Small intestine (tissue), 7 donors: ENCODE measurements around the gene NRXN3. TPM values are rescaled to one million over a fixed set of nuclear protein-coding genes. Genes with fewer than 3 reads are reported as not detected.

Experiments
- DNase-seq, 2 donors: peaks; one replicate each; pipeline versions ENCODE4 v3.0.0 to v3.0.0-alpha.2; 2013
- FAIRE-seq: peaks from 2 replicates; lab custom pipeline; 2012; peaks lifted over from hg19 to GRCh38; lab: Jason Lieb, UNC
- H3K27ac ChIP-seq, 3 donors: one replicate each; pipeline ENCODE4 v1.5.1; 2013; ENCODE audit warnings: low read length in 2 of 3, mild to moderate bottlenecking in 2 of 3, control low read depth in 1 of 3, inconsistent platforms in 1 of 3, low read depth in 1 of 3, moderate library complexity in 1 of 3
- H3K27me3 ChIP-seq, 3 donors: one replicate each; pipeline ENCODE4 v1.6.1; 2013; ENCODE audit warnings: low read length in 3 of 3, inconsistent platforms in 1 of 3; ENCODE audit not compliant: control insufficient read depth in 3 of 3, insufficient read depth in 3 of 3
- H3K36me3 ChIP-seq, 3 donors: one replicate each; pipeline ENCODE4 v1.6.1; 2013; ENCODE audit warnings: low read length in 3 of 3, inconsistent platforms in 1 of 3, low read depth in 1 of 3, mild to moderate bottlenecking in 1 of 3, moderate library complexity in 1 of 3; ENCODE audit not compliant: control insufficient read depth in 3 of 3, insufficient read depth in 2 of 3
- H3K4me1 ChIP-seq, 3 donors: one replicate each; pipeline ENCODE4 v1.6.1; 2013; ENCODE audit warnings: low read length in 2 of 3, inconsistent platforms in 1 of 3, low read depth in 1 of 3, mild to moderate bottlenecking in 1 of 3, moderate library complexity in 1 of 3; ENCODE audit not compliant: control insufficient read depth in 3 of 3, insufficient read depth in 2 of 3
- H3K4me3 ChIP-seq, 3 donors: one replicate each; pipeline ENCODE4 v1.5.1; 2013; ENCODE audit warnings: low read length in 3 of 3, control low read depth in 1 of 3, inconsistent platforms in 1 of 3, low read depth in 1 of 3, mild to moderate bottlenecking in 1 of 3, moderate library complexity in 1 of 3
- H3K9me3 ChIP-seq, 2 donors: one replicate each; pipeline ENCODE4 v1.6.1; 2013; ENCODE audit warnings: low read depth in 1 of 2, low read length in 1 of 2; ENCODE audit not compliant: control insufficient read depth in 2 of 2, insufficient read depth in 1 of 2
- WGBS, 3 donors: extraction: QIAGEN DNeasy Blood & Tissue Kit; methylation state at CpG; one replicate each; pipeline ENCODE4 v1.1.7; 2013; 5-methylcytosine and 5-hydroxymethylcytosine counted together
- polyA plus RNA-seq, 4 donors: library from polyadenylated mRNA; stranded (reverse) in 3 of 4; unstranded in 1 of 4; fragments of 200-250 nt in 3 of 4; fragments of 120-200 nt in 1 of 4; gene quantifications; one replicate each; pipeline versions ENCODE4 v1.2.1 to v1.2.3, GENCODE V29; 2013
- donor health status: healthy with polysubstance abuse.
- donor health status: control.
- donor health status: control.
- donor health status: Bipolar disorder and iron deficiency.
- donor health status: healthy.

Gene NRXN3
- polyA plus RNA-seq, 4 donors = 2.3 TPM; not detected in 2

GRCh38 chr14:79193689-79194477 is 1023.7 kb downstream of the NRXN3 start:
- H3K4me1 ChIP-seq = no peaks in the 10 kb centered on the region
- DNase-seq (no peak), FAIRE-seq (no peak)
- WGBS, 3 donors = 72 to 82% (median 74%) methylated on average over 5 of the region's 5 CpGs
- H3K9me3 ChIP-seq = no peaks in the 10 kb centered on the region
- H3K36me3 ChIP-seq = no peaks in the 10 kb centered on the region
- H3K4me3 ChIP-seq = no peak overlapping the region
- no peak overlapping the region for H3K27ac ChIP-seq
- no peaks in the 10 kb centered on the region for H3K27me3 ChIP-seq

DNA sequence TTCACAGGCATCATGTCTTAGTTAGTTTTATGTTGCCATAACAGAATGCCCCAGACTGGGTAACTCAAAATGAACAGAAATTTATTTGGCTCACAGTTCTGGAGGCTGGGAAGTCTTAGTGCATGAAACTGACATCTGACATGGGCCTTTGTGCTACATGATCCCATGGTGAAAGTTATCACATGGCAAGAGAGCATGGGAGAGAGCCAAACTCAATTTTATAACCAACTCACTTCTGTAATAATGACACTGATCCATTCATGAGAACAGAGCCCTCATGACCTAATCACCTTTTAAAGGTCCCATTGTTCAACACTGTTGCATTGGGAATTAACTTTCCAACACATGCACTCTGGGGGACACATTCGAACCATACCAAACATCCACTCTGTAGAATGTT is 1026.0 kb downstream of the NRXN3 start:
- Histone ChIP-seq H3K27me3 (no peaks in the 10 kb centered on the region), H3K4me1 (peaks cover 0 to 4% (median 0%) of the 10 kb centered on the region in 3 donors), H3K36me3 (no peaks in the 10 kb centered on the region), H3K4me3 (no peak overlapping the region), H3K27ac (no peak overlapping the region), H3K9me3 (no peaks in the 10 kb centered on the region)
- DNase-seq (no peak), FAIRE-seq (no peak)
- 73 to 88% (median 76%) methylated on average over 1 of the region's 1 CpG for WGBS, 3 donors

GRCh38 chr14:79197516-79197915 is 1027.3 kb downstream of the NRXN3 start:
- no peaks in the 10 kb centered on the region for H3K36me3 ChIP-seq
- peaks cover 0 to 7% (median 0%) of the 10 kb centered on the region in 3 donors for H3K4me1 ChIP-seq
- 93 to 95% (median 93%) methylated on average over 6 of the region's 6 CpGs for WGBS, 3 donors
- no peak overlapping the region for H3K27ac ChIP-seq
- H3K9me3 ChIP-seq = no peaks in the 10 kb centered on the region
- DNase-seq (no peak), FAIRE-seq (no peak)
- H3K27me3 ChIP-seq = no peaks in the 10 kb centered on the region
- no peak overlapping the region for H3K4me3 ChIP-seq

GRCh38 chr14:79199217-79199616 is 1029.0 kb downstream of the NRXN3 start:
- WGBS, 3 donors = 83 to 91% (median 87%) methylated on average over 4 of the region's 4 CpGs
- FAIRE-seq (no peak), DNase-seq (no peak)
- peaks cover 0 to 7% (median 0%) of the 10 kb centered on the region in 3 donors for H3K4me1 ChIP-seq
- H3K36me3 ChIP-seq = no peaks in the 10 kb centered on the region
- no peak overlapping the region for H3K4me3 ChIP-seq
- H3K27ac ChIP-seq = no peak overlapping the region
- H3K9me3 ChIP-seq = no peaks in the 10 kb centered on the region
- no peaks in the 10 kb centered on the region for H3K27me3 ChIP-seq

GRCh38 chr14:79201564-79202207 is 1031.5 kb downstream of the NRXN3 start:
- no peaks in the 10 kb centered on the region for H3K27me3 ChIP-seq
- peak overlapping the region in 1 of 3 donors; percentile 46 for H3K27ac ChIP-seq
- 11 to 41% (median 16%) methylated on average over 3 of the region's 3 CpGs for WGBS, 3 donors
- DNase-seq (peak; percentile 70 to 86), FAIRE-seq (no peak)
- H3K4me1 ChIP-seq = peaks cover 0 to 7% (median 0%) of the 10 kb centered on the region in 3 donors
- no peaks in the 10 kb centered on the region for H3K9me3 ChIP-seq
- H3K36me3 ChIP-seq = no peaks in the 10 kb centered on the region
- H3K4me3 ChIP-seq = no peak overlapping the region

GRCh38 chr14:79204591-79204990 is 1034.4 kb downstream of the NRXN3 start:
- DNase-seq (no peak), FAIRE-seq (no peak)
- no peaks in the 10 kb centered on the region for H3K9me3 ChIP-seq
- H3K27ac ChIP-seq = no peak overlapping the region
- H3K4me1 ChIP-seq = peaks cover 0 to 7% (median 0%) of the 10 kb centered on the region in 3 donors
- H3K4me3 ChIP-seq = no peak overlapping the region
- no peaks in the 10 kb centered on the region for H3K36me3 ChIP-seq
- H3K27me3 ChIP-seq = no peaks in the 10 kb centered on the region

- no peaks in the 10 kb centered on the region for H3K4me1 ChIP-seq
- no peak overlapping the region for H3K4me3 ChIP-seq
- FAIRE-seq (no peak), DNase-seq (peak; percentile 1 to 39)
- no peaks in the 10 kb centered on the region for H3K36me3 ChIP-seq
- no peaks in the 10 kb centered on the region for H3K27me3 ChIP-seq
- no peaks in the 10 kb centered on the region for H3K9me3 ChIP-seq
- 3 to 53% (median 32%) methylated on average over 2 of the region's 2 CpGs for WGBS, 3 donors
- H3K27ac ChIP-seq = no peak overlapping the region
These were observed 1039.2 kb downstream of the NRXN3 start for GRCh38 chr14:79209418-79209817.

DNA sequence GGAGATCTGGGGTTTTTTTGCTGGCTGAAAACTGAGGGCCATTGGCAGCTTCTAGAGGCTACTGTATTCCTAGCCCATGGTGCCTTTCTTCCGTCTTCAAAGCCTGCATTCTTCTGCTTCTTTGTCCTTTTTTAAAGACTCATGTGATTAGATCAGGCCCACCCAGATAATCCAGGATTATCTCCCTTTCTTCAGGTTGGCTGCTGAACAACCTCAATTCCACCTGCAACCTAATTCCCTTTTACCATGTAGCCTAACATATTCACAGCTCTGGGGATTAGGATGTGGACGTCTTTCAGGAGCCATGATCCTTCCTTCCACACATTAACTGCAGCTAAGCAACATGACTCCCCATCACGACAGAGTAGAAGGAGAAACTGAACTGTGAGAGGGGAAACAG is 1055.6 kb downstream of the NRXN3 start:
- FAIRE-seq (no peak), DNase-seq (no peak)
- H3K27me3 ChIP-seq = peaks cover 0 to 5% (median 0%) of the 10 kb centered on the region in 3 donors
- 73 to 77% (median 75%) methylated on average over 3 of the region's 3 CpGs for WGBS, 3 donors
- H3K4me1 ChIP-seq = no peaks in the 10 kb centered on the region
- H3K4me3 ChIP-seq = no peak overlapping the region
- no peak overlapping the region for H3K27ac ChIP-seq
- no peaks in the 10 kb centered on the region for H3K36me3 ChIP-seq
- no peaks in the 10 kb centered on the region for H3K9me3 ChIP-seq
